ENCODE data around the gene SLCO1A2.

Gene SLCO1A2

GRCh38 chr12:21346542-21347205, 12.0 kb upstream of the SLCO1A2 start:
- TF ChIP-seq CTCF (IDR thresholded peaks at IDR 0.05; ENCODE audit: insufficient read depth, low read length, missing control alignments): no peak
- CTCF ChIA-PET: no interaction called here
- no peak overlapping the region for H3K4me3 ChIP-seq (ENCODE audit: low read depth, low read length)
- POLR2A ChIA-PET: no interaction called here
- DNase-seq (ENCODE audit: low read depth, low spot score): no peak

GRCh38 chr12:21343636-21344035, 8.9 kb upstream of the SLCO1A2 start:
- no peak for DNase-seq (ENCODE audit: low read depth, low spot score)
- POLR2A ChIA-PET: no interaction called here
- CTCF ChIA-PET: no interaction called here
- no peak overlapping the region for H3K4me3 ChIP-seq (ENCODE audit: low read depth, low read length)
- TF ChIP-seq CTCF (IDR thresholded peaks at IDR 0.05; ENCODE audit: insufficient read depth, low read length, missing control alignments): no peak

- POLR2A ChIA-PET: no interaction called here
- no peak overlapping the region for H3K4me3 ChIP-seq (ENCODE audit: low read depth, low read length)
- TF ChIP-seq CTCF (IDR thresholded peaks at IDR 0.05; ENCODE audit: insufficient read depth, low read length, missing control alignments): no peak
- no peak for DNase-seq (ENCODE audit: low read depth, low spot score)
- CTCF ChIA-PET: no interaction called here
Measured at GRCh38 chr12:21341769-21342168, 7.1 kb upstream of the SLCO1A2 start.

GRCh38 chr12:21340403-21340802, 5.7 kb upstream of the SLCO1A2 start:
- H3K4me3 ChIP-seq (ENCODE audit: low read depth, low read length): no peak overlapping the region
- ChIA-PET POLR2A (no interaction called here), CTCF (no interaction called here)
- DNase-seq (ENCODE audit: low read depth, low spot score): no peak
- TF ChIP-seq CTCF (IDR thresholded peaks at IDR 0.05; ENCODE audit: insufficient read depth, low read length, missing control alignments): no peak

GRCh38 chr12:21339921-21340320, 5.2 kb upstream of the SLCO1A2 start:
- TF ChIP-seq CTCF (IDR thresholded peaks at IDR 0.05; ENCODE audit: insufficient read depth, low read length, missing control alignments): no peak
- no peak for DNase-seq (ENCODE audit: low read depth, low spot score)
- no peak overlapping the region for H3K4me3 ChIP-seq (ENCODE audit: low read depth, low read length)
- ChIA-PET POLR2A (no interaction called here), CTCF (no interaction called here)

- no peak for TF ChIP-seq CTCF (IDR thresholded peaks at IDR 0.05; ENCODE audit: insufficient read depth, low read length, missing control alignments)
- no peak overlapping the region for H3K4me3 ChIP-seq (ENCODE audit: low read depth, low read length)
- CTCF ChIA-PET: no interaction called here
Measured at GRCh38 chr12:21337959-21338744, 3.4 kb upstream of the SLCO1A2 start.

More at GRCh38 chr12:21337959-21338744, 3.4 kb upstream of the SLCO1A2 start:
- POLR2A ChIA-PET: no interaction called here
- no peak for DNase-seq (ENCODE audit: low read depth, low spot score)
